ENCODE results near the gene CEP57L1. TPM values are rescaled to one million over a fixed set of nuclear protein-coding genes. Genes with fewer than 3 reads are reported as not detected.
"Not testable (repeated sequence)": the region's sequence is repeated elsewhere in the genome, so short reads cannot be mapped to it uniquely, and the experiment has no call there.

Gene CEP57L1
- total RNA-seq, 1 experiment from 2014 or later = 26.5 TPM

- H3K4me3 ChIP-seq (ENCODE audit: insufficient read depth, low read depth, low read length) = no peak overlapping the region
- no peak for DNase-seq
- H3K27me3 ChIP-seq (ENCODE audit: control insufficient read depth, insufficient read depth, low read length) = no peaks in the 10 kb centered on the region
- no peaks in the 10 kb centered on the region for H3K36me3 ChIP-seq (replicated peaks; ENCODE audit: control insufficient read depth, insufficient read depth, low read length)
These were observed 7.5 kb upstream of the CEP57L1 start for GRCh38 chr6:109087661-109088264.

- no peak for DNase-seq
- no peaks in the 10 kb centered on the region for H3K36me3 ChIP-seq (replicated peaks; ENCODE audit: control insufficient read depth, insufficient read depth, low read length)
- no peak overlapping the region for H3K4me3 ChIP-seq (ENCODE audit: insufficient read depth, low read depth, low read length)
- no peaks in the 10 kb centered on the region for H3K27me3 ChIP-seq (ENCODE audit: control insufficient read depth, insufficient read depth, low read length)
These were observed 6.3 kb upstream of the CEP57L1 start for GRCh38 chr6:109088995-109089394.

GRCh38 chr6:109091314-109092024 is 3.8 kb upstream of the CEP57L1 start:
- Histone ChIP-seq H3K27me3 (ENCODE audit: control insufficient read depth, insufficient read depth, low read length) (no peaks in the 10 kb centered on the region), H3K36me3 (replicated peaks; ENCODE audit: control insufficient read depth, insufficient read depth, low read length) (no peaks in the 10 kb centered on the region), H3K4me3 (ENCODE audit: insufficient read depth, low read depth, low read length) (no peak overlapping the region)
- no peak for DNase-seq

- no peaks in the 10 kb centered on the region for H3K36me3 ChIP-seq (replicated peaks; ENCODE audit: control insufficient read depth, insufficient read depth, low read length)
- no peak for DNase-seq
- H3K4me3 ChIP-seq (ENCODE audit: insufficient read depth, low read depth, low read length) = no peak overlapping the region
- no peaks in the 10 kb centered on the region for H3K27me3 ChIP-seq (ENCODE audit: control insufficient read depth, insufficient read depth, low read length)
These were observed 3.2 kb upstream of the CEP57L1 start for GRCh38 chr6:109092074-109092473.

- Histone ChIP-seq H3K27me3 (ENCODE audit: control insufficient read depth, insufficient read depth, low read length) (no peaks in the 10 kb centered on the region), H3K4me3 (ENCODE audit: insufficient read depth, low read depth, low read length) (peak overlapping the region; percentile 86), H3K36me3 (replicated peaks; ENCODE audit: control insufficient read depth, insufficient read depth, low read length) (no peaks in the 10 kb centered on the region)
- no peak for DNase-seq
These were observed 1.4 kb upstream of the CEP57L1 start for GRCh38 chr6:109093732-109094415.

- H3K36me3 ChIP-seq (replicated peaks; ENCODE audit: control insufficient read depth, insufficient read depth, low read length) = no peaks in the 10 kb centered on the region
- peak; percentile 96 for DNase-seq
- no peaks in the 10 kb centered on the region for H3K27me3 ChIP-seq (ENCODE audit: control insufficient read depth, insufficient read depth, low read length)
- H3K4me3 ChIP-seq (ENCODE audit: insufficient read depth, low read depth, low read length) = peak within 1 kb of the TSS; percentile 86
These were observed 781 bp upstream of the CEP57L1 start, which contains the start of gene SESN1 for GRCh38 chr6:109094416-109095035. Gene SESN1 (minus strand): TSS chr6:109094846. CDS start chr6:109094073, 773 bp downstream.

- H3K36me3 ChIP-seq (replicated peaks; ENCODE audit: control insufficient read depth, insufficient read depth, low read length) = no peaks in the 10 kb centered on the region
- H3K27me3 ChIP-seq (ENCODE audit: control insufficient read depth, insufficient read depth, low read length) = no peaks in the 10 kb centered on the region
- H3K4me3 ChIP-seq (ENCODE audit: insufficient read depth, low read depth, low read length) = peak overlapping the region; percentile 86
- DNase-seq = no peak
These were observed 453 bp downstream of the CEP57L1 start for GRCh38 chr6:109095835-109096084.

- Histone ChIP-seq H3K27me3 (ENCODE audit: control insufficient read depth, insufficient read depth, low read length) (no peaks in the 10 kb centered on the region), H3K36me3 (replicated peaks; ENCODE audit: control insufficient read depth, insufficient read depth, low read length) (no peaks in the 10 kb centered on the region), H3K4me3 (ENCODE audit: insufficient read depth, low read depth, low read length) (peak overlapping the region; percentile 86; the same call in 1 of the 2 replicates)
- no peak for DNase-seq
These were observed 901 bp downstream of the CEP57L1 start for GRCh38 chr6:109096208-109096607.

- H3K36me3 ChIP-seq (replicated peaks; ENCODE audit: control insufficient read depth, insufficient read depth, low read length) = no peaks in the 10 kb centered on the region
- H3K4me3 ChIP-seq (ENCODE audit: insufficient read depth, low read depth, low read length) = no peak overlapping the region
- no peaks in the 10 kb centered on the region for H3K27me3 ChIP-seq (ENCODE audit: control insufficient read depth, insufficient read depth, low read length)
- no peak for DNase-seq
These were observed 2.4 kb downstream of the CEP57L1 start for GRCh38 chr6:109097661-109098060.

- Histone ChIP-seq H3K27me3 (ENCODE audit: control insufficient read depth, insufficient read depth, low read length) (no peaks in the 10 kb centered on the region), H3K4me3 (ENCODE audit: insufficient read depth, low read depth, low read length) (no peak overlapping the region)
These were observed 7.5 kb downstream of the CEP57L1 start for GRCh38 chr6:109102762-109103161.

GRCh38 chr6:109103942-109104341 is 8.6 kb downstream of the CEP57L1 start:
- Histone ChIP-seq H3K27me3 (ENCODE audit: control insufficient read depth, insufficient read depth, low read length) (no peaks in the 10 kb centered on the region), H3K4me3 (ENCODE audit: insufficient read depth, low read depth, low read length) (no peak overlapping the region)
- no peak for DNase-seq

More at GRCh38 chr6:109102762-109103161, 7.5 kb downstream of the CEP57L1 start:
- H3K36me3 ChIP-seq (replicated peaks; ENCODE audit: control insufficient read depth, insufficient read depth, low read length) = no peaks in the 10 kb centered on the region
- DNase-seq = no peak

GRCh38 chr6:109104512-109104911 is 9.2 kb downstream of the CEP57L1 start:
- Histone ChIP-seq H3K4me3 (ENCODE audit: insufficient read depth, low read depth, low read length) (no peak overlapping the region), H3K27me3 (ENCODE audit: control insufficient read depth, insufficient read depth, low read length) (no peaks in the 10 kb centered on the region), H3K36me3 (replicated peaks; ENCODE audit: control insufficient read depth, insufficient read depth, low read length) (no peaks in the 10 kb centered on the region)
- no peak for DNase-seq

More at GRCh38 chr6:109103942-109104341, 8.6 kb downstream of the CEP57L1 start:
- H3K36me3 ChIP-seq (replicated peaks; ENCODE audit: control insufficient read depth, insufficient read depth, low read length) = no peaks in the 10 kb centered on the region

GRCh38 chr6:109105681-109106080 is 10.4 kb downstream of the CEP57L1 start:
- no peaks in the 10 kb centered on the region for H3K27me3 ChIP-seq (ENCODE audit: control insufficient read depth, insufficient read depth, low read length)
- H3K36me3 ChIP-seq (replicated peaks; ENCODE audit: control insufficient read depth, insufficient read depth, low read length) = no peaks in the 10 kb centered on the region
- no peak overlapping the region for H3K4me3 ChIP-seq (ENCODE audit: insufficient read depth, low read depth, low read length)
- no peak for DNase-seq

- H3K36me3 ChIP-seq (replicated peaks; ENCODE audit: control insufficient read depth, insufficient read depth, low read length); DNase-seq; H3K4me3 ChIP-seq (ENCODE audit: insufficient read depth, low read depth, low read length); H3K27me3 ChIP-seq (ENCODE audit: control insufficient read depth, insufficient read depth, low read length): not testable (repeated sequence)
These were observed 14.4 kb downstream of the CEP57L1 start for GRCh38 chr6:109109663-109110062.

GRCh38 chr6:109112663-109113062 is 17.4 kb downstream of the CEP57L1 start:
- not testable (repeated sequence) for H3K36me3 ChIP-seq (replicated peaks; ENCODE audit: control insufficient read depth, insufficient read depth, low read length); H3K4me3 ChIP-seq (ENCODE audit: insufficient read depth, low read depth, low read length); DNase-seq; H3K27me3 ChIP-seq (ENCODE audit: control insufficient read depth, insufficient read depth, low read length)

All from H7 (cell line).